Measurements from ENCODE around the gene TNNI3K.

GRCh38 chr1:74403606-74404005 lies 168.4 kb downstream of the TNNI3K start:
- TF ChIP-seq CTCF (IDR thresholded peaks at IDR 0.05; ENCODE audit: poor library complexity, severe bottlenecking): no peak
- TF ChIP-seq RAD21 (conservative IDR thresholded peaks at IDR 0.05): no peak
- TF ChIP-seq POLR2AphosphoS5 (IDR thresholded peaks at IDR 0.05): no peak
- no peak for TF ChIP-seq EZH2 (IDR thresholded peaks at IDR 0.05; ENCODE audit: borderline replicate concordance, insufficient read depth, low read length, poor library complexity, severe bottlenecking)

All from neural cell (in vitro differentiated cells).